DMS79 treated with DMSO at 0.1 percent for 48 hours (cell line): Measurements from ENCODE around the gene ZFR2.
A peak's percentile ranks its signal among the peaks of the same experiment; 100 is the strongest.
"Not testable (repeated sequence)": the region's sequence is repeated elsewhere in the genome, so short reads cannot be mapped to it uniquely, and the experiment has no call there.

ENCODE experiments used
- DNase-seq: peaks from one replicate; lab custom pipeline; 2025; lab: John Stamatoyannopoulos, UW

ZFR2 gene

DNA sequence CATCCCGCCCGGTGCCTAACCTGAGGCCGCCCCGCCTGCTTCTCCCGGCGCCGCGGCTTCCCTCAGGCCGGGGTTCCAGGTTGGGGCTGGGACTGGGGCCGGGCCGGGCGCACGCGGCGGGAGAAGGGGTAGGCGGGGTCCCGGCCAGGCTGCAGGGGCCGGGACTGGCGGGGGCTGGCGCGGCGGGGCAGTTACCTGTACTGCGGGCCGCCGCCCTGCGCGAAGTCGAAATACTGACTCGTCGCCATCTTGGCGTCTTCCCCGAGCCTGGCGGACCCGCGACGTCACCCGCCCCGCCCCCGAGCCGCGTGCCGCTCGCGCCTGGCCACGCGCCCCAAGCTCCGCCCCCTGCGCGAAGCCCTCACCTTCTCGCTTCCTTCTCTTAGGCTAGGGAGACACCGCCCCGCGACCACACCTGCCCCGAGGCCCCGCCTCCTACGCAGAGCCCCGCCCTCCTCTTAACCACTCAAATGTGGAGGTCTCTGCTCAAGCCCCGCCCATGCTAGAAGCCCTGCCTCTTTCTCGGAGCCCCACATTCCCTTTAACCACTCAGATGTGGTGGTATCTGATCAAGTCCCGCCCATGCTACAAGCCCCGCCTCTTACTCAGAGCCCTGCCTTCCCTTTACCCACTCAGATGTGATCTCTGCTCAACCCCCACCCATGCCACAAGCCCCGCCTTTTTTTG, at the start of gene ZFR2:
Gene ZFR2, minus strand, starts transcription at position 269 of the 687 bp plus-strand sequence. Its CDS starts 21 bp downstream, at position 248.
- peak; percentile 66 for DNase-seq

DNA sequence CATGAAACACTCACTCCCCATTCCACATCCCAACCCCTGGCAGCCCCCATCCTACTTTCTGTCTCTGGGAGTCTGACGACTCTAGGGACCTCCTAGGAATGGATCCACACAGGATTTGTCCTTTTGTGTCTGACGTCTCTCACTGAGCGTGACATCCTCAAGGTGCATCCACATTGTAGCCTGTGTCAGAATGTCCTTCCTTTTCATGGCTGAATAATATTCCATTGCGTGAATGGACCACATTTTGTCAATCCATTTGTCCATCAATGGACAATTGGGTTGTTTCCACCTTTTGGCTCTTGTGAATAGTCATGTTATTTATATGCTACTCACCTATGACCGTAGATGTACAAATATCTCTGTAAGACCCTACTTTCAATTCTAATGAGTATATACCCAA, 47.2 kb upstream of the ZFR2 start:
- DNase-seq, result no peak

- DNase-seq, result no peak
Observed at GRCh38 chr19:3914199-3914598, 45.4 kb upstream of the ZFR2 start.

- DNase-seq, result no peak
Observed at GRCh38 chr19:3910105-3910504, 41.3 kb upstream of the ZFR2 start.

DNA sequence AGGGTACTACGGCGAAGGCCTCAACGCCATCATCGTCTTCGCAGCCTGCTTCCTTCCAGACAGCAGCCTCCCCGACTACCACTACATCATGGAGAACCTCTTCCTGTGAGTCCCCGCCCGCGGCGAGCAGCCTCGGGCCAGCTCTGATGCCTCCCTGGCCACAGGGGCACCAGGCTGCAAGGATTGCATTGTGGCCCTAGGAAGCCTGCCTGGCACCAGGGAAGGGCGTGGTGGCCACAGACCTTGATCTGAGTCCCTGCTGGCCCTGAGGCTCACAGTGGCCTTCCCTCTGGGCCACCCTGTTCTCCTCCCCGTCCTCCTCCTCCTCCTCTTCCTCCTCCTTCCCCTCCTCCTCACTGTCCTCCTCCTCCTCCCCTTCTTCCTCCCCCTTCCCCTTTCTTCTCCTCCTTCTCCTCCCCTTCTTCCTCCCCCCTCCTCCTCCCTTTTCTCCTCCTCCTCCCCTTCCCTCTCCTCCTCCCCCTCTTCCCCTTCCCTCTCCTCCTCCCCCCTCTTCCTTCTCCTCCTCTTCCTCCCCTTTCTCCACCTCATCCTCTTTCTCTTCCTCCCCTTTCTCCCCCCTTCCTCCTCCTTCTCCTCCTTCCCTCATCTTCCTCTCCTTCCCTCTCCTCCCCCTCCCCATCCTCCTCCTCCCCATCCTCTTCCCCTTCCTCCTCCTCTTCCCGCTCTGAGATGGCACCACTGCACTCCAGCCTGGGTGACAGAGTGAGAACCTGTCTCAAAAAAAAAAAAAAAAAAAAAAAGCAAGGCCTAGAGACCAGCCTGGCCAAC, 39.6 kb upstream of the ZFR2 start:
- DNase-seq, result no peak

DNA sequence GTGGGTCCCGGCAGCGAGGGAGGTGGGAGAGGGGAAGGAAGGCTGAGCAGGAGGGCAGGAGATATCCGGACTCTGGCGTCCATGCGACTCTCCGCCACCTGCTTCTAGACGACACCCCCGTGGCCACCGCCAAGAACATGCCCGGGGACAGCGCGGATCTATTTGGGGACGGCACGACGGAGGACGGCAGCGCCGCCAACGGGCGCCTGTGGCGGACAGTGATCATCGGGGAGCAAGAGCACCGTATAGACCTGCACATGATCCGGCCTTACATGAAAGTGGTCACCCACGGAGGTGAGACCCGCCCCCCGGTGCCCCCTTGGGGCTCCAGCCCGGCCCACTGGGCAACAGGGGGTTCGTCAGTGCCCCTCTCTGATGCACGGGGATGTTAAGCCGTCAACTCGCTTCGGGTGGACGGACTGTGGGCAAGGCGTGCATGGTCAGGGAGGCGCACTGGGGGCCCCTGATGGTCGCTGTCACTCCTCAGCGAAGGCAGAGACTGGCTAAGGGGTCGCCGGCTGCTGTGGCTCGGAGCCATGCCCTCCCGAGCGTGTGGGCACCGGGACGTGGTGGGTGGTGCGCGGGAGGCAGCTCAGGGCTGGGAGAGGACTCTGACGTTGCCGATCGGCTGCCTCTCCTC, 38.9 kb upstream of the ZFR2 start:
- DNase-seq, result no peak

DNA sequence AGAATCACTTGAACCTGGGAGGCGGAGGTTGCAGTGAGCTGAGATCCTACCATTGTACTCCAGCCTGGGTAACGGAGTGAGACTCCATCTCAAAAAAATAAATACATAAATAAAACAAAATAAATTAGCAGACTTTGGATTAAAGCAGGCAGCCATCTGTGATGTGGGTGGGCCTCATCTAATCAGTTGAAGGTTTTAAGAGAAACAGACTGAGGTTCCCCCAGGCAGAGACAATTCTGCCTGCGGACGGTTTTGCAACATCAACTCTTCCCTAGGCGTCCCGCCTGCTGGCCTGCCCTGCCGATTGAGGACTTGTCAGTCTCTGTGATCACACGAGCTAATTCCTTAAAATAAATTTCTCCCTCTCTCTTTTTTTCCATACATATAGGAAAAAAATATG, 35.4 kb upstream of the ZFR2 start:
- no peak for DNase-seq

- no peak for DNase-seq
Observed at GRCh38 chr19:3902317-3902973, 33.6 kb upstream of the ZFR2 start.

GRCh38 chr19:3899531-3900294, 30.9 kb upstream of the ZFR2 start:
- DNase-seq, result no peak

DNA sequence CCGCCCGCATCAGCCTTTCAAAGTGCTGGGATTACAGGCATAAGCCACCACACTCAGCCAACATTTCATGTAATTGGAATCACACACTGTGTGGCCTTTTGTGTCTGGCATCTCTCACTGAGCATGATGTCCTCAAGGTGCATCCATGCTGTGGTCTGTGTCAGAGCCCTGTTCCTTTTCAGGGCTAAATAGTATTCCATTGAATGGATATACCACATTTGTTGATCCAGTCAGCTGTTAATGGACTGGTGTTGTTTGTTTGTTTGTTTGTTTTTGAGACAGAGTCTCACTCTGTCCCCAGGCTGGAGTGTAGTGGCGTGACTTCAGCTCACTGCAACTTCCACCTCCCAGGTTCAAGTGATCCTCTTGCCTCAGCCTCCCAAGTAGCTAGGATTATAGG, 29.6 kb upstream of the ZFR2 start:
- DNase-seq, result no peak

DNA sequence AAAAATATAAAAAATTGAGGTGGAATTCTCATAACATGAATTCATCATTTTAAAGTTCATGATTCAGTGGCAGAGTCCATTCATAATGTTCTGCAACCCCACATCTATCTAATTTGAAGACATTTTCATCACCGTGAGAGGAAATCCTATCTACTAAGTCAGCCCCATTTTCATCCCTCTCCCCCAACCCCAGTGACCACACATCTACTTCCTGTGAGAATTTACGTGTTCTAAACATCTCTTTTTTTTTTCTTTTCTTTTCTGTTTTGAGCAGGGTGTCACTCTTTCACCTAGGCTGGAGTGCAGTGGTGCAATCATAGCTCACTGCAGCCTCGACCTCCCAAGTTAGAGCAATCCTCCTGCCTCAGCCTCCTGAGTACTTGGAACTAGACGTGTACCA, 29.1 kb upstream of the ZFR2 start:
- no peak for DNase-seq

DNA sequence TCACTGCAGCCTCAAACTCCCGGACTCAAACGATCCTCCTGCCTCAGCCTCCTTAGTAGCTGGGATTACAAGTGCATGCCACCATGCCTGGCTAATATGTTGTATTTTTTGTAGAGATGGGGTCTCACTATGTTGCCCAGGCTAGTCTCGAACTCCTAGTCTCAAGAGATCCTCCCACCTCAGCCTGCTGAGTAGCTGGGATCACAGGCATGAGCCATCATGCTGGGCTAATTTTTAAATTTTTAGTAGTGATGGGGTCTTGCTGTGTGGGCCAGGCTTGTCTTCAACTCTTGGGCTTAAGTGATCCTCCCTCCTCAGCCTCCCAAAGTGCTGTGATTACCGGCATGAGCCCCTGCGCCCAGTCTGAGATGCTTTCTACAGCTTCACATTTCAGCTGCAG, 26.9 kb upstream of the ZFR2 start:
- no peak for DNase-seq

GRCh38 chr19:3894959-3895358, 26.1 kb upstream of the ZFR2 start:
- DNase-seq, result not testable (repeated sequence)

DNA sequence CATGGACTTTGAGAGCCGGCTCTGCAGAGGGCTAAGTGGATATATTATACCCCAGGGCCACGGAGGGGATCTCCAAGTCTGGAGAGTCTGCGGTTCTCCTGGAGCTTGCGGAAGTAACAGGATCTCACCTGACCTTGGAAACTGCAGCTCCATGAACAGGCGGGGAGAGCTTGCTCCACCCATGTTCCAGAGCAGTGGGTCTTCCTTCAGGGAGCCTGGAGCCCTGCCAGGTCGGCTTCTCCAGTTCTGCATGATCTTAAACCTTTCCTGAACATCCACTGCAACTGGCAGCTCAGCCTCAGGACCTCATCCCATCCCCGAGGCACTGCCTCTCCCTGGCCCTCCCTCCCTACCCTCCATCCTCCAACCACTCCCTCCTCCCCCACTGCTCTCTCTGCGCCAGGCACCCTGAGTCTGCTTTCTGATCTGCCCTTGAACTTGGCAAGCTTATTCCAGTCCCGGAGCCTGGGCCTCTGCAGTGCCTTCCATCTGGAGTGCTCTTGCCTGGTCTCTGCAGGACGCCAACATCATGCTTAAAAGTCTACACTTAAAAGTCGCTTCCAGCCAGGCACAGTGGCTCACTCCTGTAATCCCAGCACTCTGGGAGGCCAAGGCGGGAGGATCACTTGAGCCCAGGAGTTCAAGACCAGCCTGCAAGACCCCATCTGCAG, 24.8 kb upstream of the ZFR2 start:
- DNase-seq, result peak; percentile 81

DNA sequence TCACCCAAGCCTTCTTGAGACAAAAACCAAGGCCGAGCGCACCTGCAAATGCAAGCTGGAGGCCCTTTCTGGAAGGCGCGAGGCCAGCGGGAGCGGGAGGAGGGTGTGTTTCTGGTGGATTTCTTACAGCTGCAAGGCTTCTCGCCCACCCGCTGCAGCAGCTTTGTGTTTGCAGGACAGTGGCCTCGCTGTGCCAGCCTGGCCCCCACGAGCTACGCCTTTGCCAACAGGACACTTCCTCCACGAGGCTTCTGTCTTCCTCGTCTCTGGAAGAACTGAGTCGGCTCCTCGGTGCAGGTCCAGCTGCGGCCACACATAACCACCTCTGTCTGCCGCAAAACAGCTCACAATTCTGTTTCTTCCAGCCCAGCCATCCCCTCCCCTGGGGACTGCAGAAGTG, 21.8 kb upstream of the ZFR2 start:
- DNase-seq, result no peak

- DNase-seq, result no peak
Observed at GRCh38 chr19:3882041-3882384, 13.2 kb upstream of the ZFR2 start.

DNA sequence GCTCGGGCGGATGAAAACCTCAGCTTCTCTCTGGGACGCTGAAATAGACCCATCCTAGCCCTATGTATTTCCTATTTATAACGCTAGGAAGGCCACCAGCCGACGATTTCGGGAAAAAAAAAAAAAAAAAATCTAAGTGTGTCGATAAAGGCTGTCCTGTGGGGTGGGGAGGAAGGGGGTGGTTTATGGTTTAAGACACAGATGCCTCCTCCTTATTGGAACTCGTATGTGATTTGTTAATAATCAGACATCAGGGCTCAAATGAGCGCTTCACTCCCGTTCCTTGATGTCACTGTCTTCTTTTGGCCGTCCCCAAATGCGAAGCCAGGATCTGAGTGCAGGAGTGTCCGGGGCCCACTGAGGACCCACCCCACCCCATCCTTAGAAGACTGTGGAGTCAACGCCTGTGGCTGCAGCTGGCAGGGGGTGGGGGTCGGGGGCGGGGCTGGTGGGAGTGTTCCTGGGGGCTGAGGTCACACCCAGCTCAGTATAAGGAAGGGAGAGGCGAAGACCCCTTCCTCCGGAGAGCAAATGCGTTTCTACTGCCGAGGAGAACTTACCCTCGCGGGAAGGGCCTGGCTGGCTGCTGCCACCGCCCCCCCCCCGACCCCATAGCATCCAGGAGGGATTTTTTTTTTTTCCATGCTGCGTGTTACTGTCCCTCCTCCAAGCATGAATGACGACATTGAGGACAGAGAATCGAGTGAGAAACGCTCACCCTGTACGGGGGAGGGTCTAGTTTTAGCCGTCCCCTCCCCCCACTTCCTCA, 12.6 kb upstream of the ZFR2 start:
- DNase-seq, result peak; percentile 34

GRCh38 chr19:3880471-3881271, 11.8 kb upstream of the ZFR2 start, which contains the start of gene ATCAY:
Gene ATCAY (plus strand): TSS chr19:3880685. CDS start chr19:3885768, 5,083 bp downstream.
- DNase-seq, result peak; percentile 84

- no peak for DNase-seq
Observed at GRCh38 chr19:3879656-3880055, 10.8 kb upstream of the ZFR2 start.

DNA sequence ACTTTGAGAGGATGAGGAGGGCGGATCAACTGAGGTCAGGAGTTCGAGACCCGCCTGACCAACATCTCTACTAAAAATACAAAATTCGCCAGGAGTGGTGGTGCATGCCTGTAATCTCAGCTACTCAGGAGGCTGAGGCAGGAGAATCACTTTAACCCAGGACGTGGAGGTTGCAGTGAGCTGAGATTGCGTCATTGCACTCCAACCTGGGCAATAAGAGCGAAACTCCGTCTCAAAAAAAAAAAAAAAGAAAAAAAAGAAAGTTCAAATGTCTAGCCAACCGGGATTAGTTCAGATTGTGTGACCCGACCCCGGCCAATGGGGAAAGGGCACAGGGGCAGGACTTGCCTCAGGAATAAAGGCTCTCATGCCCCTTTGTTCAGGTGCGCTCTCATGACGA, 5.9 kb upstream of the ZFR2 start:
- DNase-seq, result not testable (repeated sequence)
